Right lobe of liver (tissue), 4 donors: ENCODE data around the gene CRBN.

Experiments
- CTCF ChIP-seq, 4 donors: fragments of 200-600 bp in 3 of 4; fragments of 450-650 bp in 1 of 4; IDR thresholded peaks; one replicate each; pipeline versions ENCODE4 v1.5.1 to v1.8.0; 2016 to 2022; ENCODE audit warnings: antibody characterized with exemption in 4 of 4, mild to moderate bottlenecking in 2 of 4
- POLR2A ChIP-seq: fragments of 450-650 bp; IDR thresholded peaks from one replicate; pipeline ENCODE4 v1.6.1; 2017; ENCODE audit warnings: antibody characterized with exemption, mild to moderate bottlenecking
- donor health status: DM: no; HTN: no; CAD: no.
- donor health status: DM: no; HTN: no; CAD: no.
- donor health status: DM: no; HTN: yes; CAD: no.

- TF ChIP-seq CTCF (IDR thresholded peaks at IDR 0.05) (no peak), POLR2A (no peak)
Observed at GRCh38 chr3:3178498-3179328, 778 bp downstream of the CRBN start.
